Measurements from ENCODE around the gene LRMDA. TPM values are rescaled to one million over a fixed set of nuclear protein-coding genes. Genes with fewer than 3 reads are reported as not detected.
A peak's percentile ranks its signal among the peaks of the same experiment; 100 is the strongest.

The LRMDA gene
- total RNA-seq, 1 experiment from 2014 or later: 0.24 TPM

DNA sequence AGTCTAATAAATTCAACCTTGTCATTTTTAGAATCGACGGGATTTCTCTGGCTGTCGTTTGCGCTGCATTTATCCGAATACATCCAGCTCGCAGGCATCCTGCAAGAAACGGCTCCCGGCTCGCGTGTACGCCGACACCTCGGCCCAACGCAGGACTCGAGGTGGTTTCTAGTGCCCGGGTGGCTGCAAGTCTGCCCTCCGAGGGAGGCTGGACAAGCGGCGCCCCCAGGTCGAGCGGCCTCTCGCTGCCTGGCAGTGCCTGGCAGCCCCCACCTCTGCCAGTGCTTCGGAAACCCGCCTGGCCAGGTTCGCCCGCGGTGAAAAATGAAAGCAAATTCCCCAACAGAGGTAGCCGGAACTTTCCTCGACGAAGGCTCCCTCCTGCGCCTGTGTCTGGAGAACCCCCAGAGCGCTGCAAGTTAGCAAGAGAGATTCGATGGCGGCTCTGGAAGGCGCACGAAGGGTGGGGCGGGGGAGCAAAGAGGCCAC, 24.2 kb upstream of the LRMDA start:
- peaks cover 3% of the 10 kb centered on the region; the same call in 1 of the 2 replicates for H3K4me1 ChIP-seq
- no peaks in the 10 kb centered on the region for H3K9me3 ChIP-seq (replicated peaks)
- H3K36me3 ChIP-seq: no peaks in the 10 kb centered on the region
- no peak overlapping the region for H3K4me3 ChIP-seq
- no peak overlapping the region for H3K27ac ChIP-seq
- H3K27me3 ChIP-seq: no peaks in the 10 kb centered on the region
- no peak for DNase-seq

DNA sequence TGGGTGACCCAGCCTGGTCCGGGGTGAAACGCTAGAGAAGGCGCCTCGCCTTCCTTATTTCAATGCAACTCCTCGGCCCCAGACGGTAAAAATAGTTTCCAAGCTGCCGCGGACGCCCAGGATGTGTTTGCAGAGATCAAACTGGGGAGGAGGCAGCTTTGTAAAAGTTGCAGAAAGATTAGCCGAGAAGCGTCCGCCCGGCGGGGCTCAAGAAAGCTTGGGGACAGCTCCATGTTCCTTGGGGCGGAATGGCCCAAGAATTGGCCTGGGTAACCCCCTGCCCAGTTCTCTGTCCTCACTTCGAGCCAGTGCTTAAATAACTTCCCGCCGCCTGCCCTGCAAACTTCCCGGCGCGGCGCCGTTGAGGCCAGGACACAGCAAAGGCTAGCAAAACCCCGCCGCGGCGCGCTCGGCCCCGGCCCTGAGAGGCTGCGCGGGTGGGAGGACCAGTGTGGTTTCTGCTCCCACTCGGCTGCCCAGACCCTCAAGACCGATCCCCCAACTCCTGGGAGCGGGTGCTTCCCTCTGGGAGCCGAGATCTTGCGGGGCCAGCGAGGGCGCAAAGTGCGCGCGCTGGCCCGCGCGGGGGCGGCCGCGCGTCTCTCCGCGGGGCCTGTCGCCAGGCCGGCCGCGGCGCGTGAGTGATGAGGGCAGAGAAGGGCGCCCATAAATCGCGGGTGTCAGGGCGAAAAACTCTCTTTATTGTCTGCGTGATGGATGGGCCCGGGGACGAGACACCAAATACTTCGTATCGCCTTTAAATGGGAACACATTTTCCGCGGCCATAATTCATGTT, 23.5 kb upstream of the LRMDA start:
- H3K27me3 ChIP-seq: no peaks in the 10 kb centered on the region
- no peak overlapping the region for H3K27ac ChIP-seq
- H3K4me3 ChIP-seq: no peak overlapping the region
- peaks cover 3% of the 10 kb centered on the region; the same call in 1 of the 2 replicates for H3K4me1 ChIP-seq
- no peak for DNase-seq
- no peaks in the 10 kb centered on the region for H3K9me3 ChIP-seq (replicated peaks)
- H3K36me3 ChIP-seq: no peaks in the 10 kb centered on the region

DNA sequence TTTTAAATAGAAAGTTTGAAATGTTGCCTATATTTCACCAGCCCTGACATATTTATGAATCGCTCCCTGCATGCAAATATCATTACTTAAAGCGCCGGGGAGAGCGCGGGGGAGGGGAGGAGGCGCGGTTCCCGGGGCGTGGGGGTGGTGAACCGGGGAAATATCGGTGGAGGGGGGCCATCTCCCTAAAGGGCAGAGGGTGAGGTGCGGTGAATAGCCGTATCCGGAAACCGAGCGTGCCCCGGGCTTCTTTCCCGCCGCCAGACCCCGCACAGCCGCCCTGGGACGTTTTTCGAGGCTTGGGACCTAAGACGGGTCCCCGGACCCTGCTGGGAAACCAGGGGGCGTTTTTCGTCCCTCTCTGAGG, 22.9 kb upstream of the LRMDA start:
- peaks cover under 1% of the 10 kb centered on the region; the same call in 1 of the 2 replicates for H3K4me1 ChIP-seq
- H3K27me3 ChIP-seq: no peaks in the 10 kb centered on the region
- no peaks in the 10 kb centered on the region for H3K9me3 ChIP-seq (replicated peaks)
- peak overlapping the region; percentile 73 for H3K4me3 ChIP-seq
- H3K36me3 ChIP-seq: no peaks in the 10 kb centered on the region
- no peak overlapping the region for H3K27ac ChIP-seq
- no peak for DNase-seq

DNA sequence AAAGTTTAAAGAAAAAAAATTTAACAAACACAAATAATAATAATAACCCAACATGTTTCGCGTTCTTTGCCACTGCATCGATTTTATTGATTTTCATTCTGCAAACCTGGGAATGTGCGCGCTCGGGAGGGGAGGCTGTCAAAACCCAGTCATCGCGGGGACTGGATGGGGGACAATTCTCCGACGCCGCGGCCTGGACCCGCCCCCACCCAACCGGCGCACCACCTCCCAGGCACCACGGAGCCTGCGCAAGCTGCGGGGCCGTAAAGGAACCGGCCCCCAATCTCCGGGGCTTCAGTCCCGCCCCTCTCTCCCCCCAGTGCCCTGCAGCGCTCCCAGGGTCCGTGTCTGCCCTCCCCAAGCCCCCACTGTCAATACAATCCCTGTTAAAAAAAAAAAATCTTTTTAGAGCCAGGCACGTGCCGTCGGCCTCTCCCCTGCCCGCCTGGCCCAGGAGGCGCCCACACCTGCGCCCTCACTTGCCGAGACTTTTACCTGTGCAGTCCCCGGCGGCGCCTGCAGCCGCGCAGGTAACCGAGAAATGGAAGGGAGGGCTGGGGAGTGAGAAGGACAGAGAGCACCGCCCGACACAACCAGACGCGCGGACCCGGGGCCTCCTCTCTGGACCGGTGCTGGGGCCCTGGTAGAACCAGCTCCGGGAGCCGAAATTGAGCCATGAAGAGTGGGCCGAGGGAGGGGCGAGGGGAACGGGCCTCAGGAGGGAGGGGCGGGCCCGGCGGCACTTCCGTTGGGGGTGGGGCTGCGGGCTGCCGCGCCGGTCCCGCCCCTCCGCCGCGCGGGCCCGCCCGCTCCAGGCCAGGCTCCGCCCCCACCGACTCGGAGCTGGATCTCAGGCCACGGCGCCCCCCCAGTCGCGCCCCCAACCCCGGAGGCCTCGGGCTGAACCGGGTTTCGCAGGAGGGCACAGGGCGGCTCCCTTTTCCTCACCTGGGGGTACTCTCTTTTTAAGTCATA, 22.2 kb upstream of the LRMDA start:
- peak overlapping the region; percentile 73 for H3K4me3 ChIP-seq
- no peaks in the 10 kb centered on the region for H3K36me3 ChIP-seq
- no peaks in the 10 kb centered on the region for H3K9me3 ChIP-seq (replicated peaks)
- no peaks in the 10 kb centered on the region for H3K27me3 ChIP-seq
- no peak overlapping the region for H3K27ac ChIP-seq
- H3K4me1 ChIP-seq: no peaks in the 10 kb centered on the region
- DNase-seq: peak; percentile 52 to 68

DNA sequence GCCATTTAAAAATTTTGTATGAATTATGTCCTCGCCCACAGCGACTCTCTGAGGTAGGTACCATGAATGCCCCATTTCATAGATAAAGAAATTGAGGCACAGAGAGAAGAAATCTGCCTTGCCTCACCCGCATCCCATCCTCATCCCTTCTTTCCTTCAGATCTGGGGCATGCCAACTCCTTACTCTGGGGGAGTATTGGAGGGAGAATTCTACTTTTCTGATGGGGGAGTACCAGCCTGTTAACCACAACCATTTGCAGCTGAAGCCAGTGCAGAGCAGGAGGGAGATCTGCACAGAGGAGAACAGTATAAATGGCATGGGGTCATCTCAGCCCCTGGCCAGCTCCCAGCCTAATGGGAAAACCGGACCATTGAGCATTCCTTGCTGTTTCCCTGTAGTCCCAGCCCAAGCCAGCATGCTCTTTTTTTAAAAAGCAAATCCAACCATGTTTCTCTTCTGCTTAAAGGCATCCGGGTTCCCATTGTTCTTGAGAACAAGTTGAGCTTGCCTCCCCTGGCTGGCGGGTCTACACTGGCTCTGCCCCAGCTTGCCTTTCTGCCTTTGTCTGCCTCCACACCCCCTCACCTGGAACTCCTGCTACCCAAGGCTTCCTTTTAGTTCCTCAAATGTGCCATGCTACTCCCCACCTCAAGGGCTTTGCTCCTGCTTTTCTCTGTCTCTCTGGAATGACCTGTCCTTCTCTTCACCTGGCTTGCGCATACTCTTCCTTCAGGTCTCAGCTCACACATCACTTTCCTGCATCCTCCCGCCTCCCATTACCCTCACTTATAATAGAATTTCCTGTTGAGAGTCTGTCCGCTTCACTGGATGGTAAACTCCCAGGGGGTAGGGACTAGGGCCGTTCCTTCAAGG, 21.1 kb upstream of the LRMDA start:
- no peaks in the 10 kb centered on the region for H3K4me1 ChIP-seq
- H3K9me3 ChIP-seq (replicated peaks): no peaks in the 10 kb centered on the region
- H3K27ac ChIP-seq: no peak overlapping the region
- no peaks in the 10 kb centered on the region for H3K27me3 ChIP-seq
- H3K36me3 ChIP-seq: no peaks in the 10 kb centered on the region
- no peak overlapping the region for H3K4me3 ChIP-seq
- DNase-seq: no peak

DNA sequence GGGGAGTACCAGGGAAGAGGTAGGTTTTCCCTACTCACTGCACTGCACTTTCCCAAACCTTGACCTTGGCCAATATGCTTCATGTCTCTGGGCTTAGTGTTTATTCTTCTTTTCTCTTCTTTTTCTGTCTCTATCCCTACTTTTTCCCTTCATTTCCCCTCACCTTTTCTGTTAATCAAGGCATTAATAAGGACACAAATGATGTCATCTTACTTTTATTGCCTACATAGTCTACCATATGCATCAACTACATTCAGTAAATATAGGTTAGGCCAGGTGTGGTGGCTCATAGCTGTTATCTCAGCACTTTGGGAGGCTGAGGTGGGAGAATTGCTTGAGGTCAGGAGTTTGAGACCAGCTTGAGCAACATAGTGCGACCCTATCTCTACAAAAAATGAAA, 16.9 kb upstream of the LRMDA start:
- Histone ChIP-seq H3K4me1 (no peaks in the 10 kb centered on the region), H3K9me3 (replicated peaks) (no peaks in the 10 kb centered on the region), H3K27me3 (no peaks in the 10 kb centered on the region), H3K4me3 (no peak overlapping the region), H3K36me3 (no peaks in the 10 kb centered on the region), H3K27ac (no peak overlapping the region)
- no peak for DNase-seq

DNA sequence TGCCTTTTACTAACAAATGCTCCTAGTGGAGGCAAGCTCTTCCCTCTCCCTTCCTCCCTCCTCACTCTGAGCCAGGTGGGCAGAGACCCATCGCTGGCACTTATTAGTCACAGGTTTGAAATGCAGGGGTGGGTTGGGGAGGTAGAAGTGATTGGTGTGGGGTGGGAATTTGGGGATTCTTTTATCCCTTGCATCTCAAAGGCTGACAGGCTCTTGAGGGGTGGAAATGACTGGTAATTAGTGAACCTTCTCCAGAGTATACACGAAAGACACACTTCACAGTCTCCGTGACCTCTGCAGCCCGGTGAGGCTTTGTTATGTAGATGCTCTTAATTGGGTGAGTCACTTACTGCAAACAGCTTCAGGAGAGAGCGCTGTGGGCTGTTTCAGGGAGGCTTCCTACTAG, 13.9 kb upstream of the LRMDA start:
- H3K9me3 ChIP-seq (replicated peaks): no peaks in the 10 kb centered on the region
- H3K4me1 ChIP-seq: no peaks in the 10 kb centered on the region
- no peaks in the 10 kb centered on the region for H3K36me3 ChIP-seq
- H3K27ac ChIP-seq: no peak overlapping the region
- H3K4me3 ChIP-seq: no peak overlapping the region
- DNase-seq: no peak
- H3K27me3 ChIP-seq: no peaks in the 10 kb centered on the region

DNA sequence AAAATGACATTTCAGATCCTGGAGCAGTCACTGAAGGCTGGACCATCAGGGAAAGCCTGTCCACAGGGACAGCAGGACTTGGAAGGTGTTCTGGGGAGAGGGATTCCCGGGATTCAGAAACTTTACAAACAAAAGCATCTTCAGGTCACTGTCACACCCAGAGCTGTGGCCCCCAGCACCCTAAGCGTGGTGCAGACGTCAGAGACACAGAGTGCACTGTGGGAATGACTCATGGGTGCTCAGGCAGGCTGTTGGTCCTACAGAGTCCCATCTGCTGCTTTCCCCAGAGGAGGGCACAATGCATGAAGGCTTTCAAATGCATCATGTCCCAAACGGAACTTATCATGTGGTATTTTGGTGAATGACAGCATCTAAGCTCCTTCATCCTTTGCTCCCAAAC, 13.1 kb upstream of the LRMDA start:
- Histone ChIP-seq H3K9me3 (replicated peaks) (no peaks in the 10 kb centered on the region), H3K27me3 (no peaks in the 10 kb centered on the region), H3K4me1 (no peaks in the 10 kb centered on the region), H3K27ac (no peak overlapping the region), H3K4me3 (no peak overlapping the region), H3K36me3 (no peaks in the 10 kb centered on the region)
- no peak for DNase-seq

DNA sequence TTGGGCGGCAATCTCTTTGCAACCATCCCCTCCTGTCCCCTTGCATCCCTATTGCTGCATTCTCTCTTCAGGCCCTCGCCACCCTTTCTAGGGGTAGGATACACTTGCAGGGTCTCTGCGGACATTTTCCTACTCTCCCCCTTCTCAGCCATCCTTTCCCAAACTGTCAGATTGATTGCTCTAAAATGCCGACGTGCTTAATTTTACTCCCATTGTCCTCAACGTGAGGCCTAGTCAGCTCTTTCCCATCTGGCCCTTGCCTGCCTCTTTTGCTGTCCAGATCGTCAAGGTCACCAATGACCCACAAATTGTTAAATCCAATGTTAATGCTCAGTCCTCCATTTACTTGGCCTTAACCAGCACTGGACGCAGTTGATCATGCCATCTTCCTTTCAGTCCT, 12.7 kb upstream of the LRMDA start:
- Histone ChIP-seq H3K4me1 (no peaks in the 10 kb centered on the region), H3K36me3 (no peaks in the 10 kb centered on the region), H3K9me3 (replicated peaks) (no peaks in the 10 kb centered on the region), H3K4me3 (no peak overlapping the region), H3K27ac (no peak overlapping the region), H3K27me3 (no peaks in the 10 kb centered on the region)
- DNase-seq: no peak

DNA sequence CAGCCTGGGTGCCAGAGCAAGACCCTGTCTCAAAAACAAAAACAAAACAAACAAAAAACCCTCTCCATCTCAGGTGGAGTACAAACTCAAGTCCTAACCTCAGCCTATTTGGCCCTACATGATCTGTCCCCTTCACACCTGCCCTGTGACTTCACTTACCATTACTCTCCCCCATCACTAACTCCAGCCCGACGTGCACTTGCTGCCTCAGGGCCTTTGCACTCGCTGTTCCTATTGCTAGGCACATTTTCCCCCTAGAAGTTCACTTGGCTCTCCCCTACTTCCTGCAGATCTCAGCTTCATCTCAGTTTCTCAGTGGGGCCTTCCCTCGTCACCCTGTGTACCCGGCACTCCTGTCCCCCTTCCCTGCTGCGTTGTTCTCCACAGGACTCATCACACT, 8.5 kb upstream of the LRMDA start:
- H3K27ac ChIP-seq: no peak overlapping the region
- no peak overlapping the region for H3K4me3 ChIP-seq
- H3K27me3 ChIP-seq: no peaks in the 10 kb centered on the region
- H3K36me3 ChIP-seq: no peaks in the 10 kb centered on the region
- no peaks in the 10 kb centered on the region for H3K9me3 ChIP-seq (replicated peaks)
- no peak for DNase-seq
- H3K4me1 ChIP-seq: no peaks in the 10 kb centered on the region

DNA sequence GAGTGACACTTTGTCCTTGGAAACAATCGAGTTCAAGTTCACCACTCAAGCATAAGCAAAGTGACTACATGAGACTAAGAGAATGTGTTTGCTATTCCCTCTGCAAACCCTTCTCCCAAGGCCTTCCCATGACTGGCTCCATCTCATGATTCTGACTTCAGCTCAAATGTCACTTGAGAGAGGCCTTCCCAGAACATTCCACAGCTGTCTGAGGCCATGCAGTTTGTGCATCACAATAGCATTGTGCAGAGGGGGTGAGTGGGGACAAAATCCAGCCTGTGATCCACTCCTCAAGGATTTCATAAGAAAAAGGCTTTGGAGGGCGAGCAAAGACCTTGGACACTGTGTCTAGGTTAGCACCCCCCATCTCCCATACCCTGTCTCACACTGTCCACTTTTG, 6.9 kb upstream of the LRMDA start:
- Histone ChIP-seq H3K36me3 (no peaks in the 10 kb centered on the region), H3K4me1 (peaks cover 2% of the 10 kb centered on the region; the same call in 1 of the 2 replicates), H3K27me3 (no peaks in the 10 kb centered on the region), H3K9me3 (replicated peaks) (no peaks in the 10 kb centered on the region), H3K4me3 (no peak overlapping the region), H3K27ac (no peak overlapping the region)
- DNase-seq: no peak

DNA sequence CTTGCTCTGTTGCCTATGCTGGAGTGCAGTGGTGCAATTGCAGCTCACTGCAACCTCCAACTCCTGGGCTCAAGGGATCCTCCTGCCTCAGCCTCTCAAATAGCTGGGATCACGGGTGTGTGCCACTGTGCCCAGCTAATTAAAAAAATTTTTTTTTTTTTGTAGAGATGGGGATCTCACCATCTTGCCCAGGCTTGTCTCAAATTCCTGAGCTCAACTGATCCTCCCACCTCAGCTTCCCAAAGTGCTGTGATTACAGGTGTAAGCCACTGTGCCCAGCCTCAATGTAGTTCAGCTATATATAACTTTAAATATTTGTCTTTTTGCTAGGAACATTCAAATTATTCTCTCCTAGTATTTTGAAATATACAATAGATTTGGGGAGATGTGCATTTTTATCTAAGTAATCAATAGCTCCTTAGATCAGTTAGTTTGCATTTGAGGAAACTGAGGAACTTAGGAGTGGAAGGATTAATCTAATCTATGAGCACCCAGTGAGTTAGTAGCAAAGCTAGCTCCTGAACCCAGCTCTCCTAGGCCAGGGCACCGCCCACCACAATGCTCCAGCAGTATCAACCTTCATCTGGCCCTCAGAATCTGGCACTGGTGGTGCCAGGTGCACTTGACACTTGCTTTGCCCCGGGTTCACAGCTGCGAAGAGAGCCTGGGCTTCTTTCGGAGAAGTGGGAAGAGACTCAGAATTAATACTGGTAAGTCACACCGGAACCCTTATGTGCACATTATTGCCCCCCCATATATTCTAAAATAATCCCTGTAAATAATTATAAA, 5.9 kb upstream of the LRMDA start:
- Histone ChIP-seq H3K27ac (no peak overlapping the region), H3K4me1 (peaks cover 9% of the 10 kb centered on the region), H3K36me3 (no peaks in the 10 kb centered on the region), H3K4me3 (no peak overlapping the region), H3K27me3 (no peaks in the 10 kb centered on the region), H3K9me3 (replicated peaks) (no peaks in the 10 kb centered on the region)
- DNase-seq: no peak

DNA sequence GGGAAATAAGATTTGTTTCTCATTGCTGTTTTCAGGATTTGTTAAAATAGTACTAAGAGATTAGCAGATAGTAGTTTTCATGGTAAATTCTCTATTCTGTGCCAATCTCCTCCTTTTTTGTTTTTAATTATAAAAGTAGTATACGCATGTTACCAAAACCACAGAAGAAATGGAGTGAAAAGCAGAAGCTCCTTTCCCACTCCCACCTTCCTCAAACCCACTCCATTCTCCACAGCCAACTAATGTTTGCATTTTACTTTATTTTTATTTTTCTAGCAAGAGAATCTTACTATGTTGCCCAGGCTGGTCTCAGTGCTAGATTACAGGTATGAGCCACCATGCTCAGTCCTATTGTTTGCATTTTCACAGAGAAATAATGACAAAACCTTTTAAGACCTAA, 4.5 kb upstream of the LRMDA start:
- peaks cover 10% of the 10 kb centered on the region for H3K4me1 ChIP-seq
- H3K9me3 ChIP-seq (replicated peaks): no peaks in the 10 kb centered on the region
- no peaks in the 10 kb centered on the region for H3K27me3 ChIP-seq
- H3K27ac ChIP-seq: no peak overlapping the region
- no peaks in the 10 kb centered on the region for H3K36me3 ChIP-seq
- H3K4me3 ChIP-seq: no peak overlapping the region
- no peak for DNase-seq

DNA sequence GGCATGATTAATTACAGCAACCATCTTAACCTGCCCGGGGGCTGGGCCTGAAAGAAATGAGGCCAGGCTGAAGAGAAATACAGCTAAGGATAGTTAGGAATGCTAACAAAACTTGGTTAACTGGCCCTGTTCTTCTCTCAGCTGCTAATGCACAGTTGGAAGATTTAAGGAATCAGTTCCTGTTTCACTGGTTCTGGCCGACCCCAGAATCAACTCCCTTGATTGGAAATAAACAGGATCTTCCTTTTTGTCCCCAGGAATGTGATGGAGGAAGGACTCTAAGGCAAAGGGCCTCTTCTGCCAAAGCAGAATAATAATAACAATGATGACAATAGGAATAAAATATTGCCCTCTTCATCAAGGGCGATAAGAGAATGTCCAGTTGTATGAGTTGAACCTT, 3.5 kb upstream of the LRMDA start:
- Histone ChIP-seq H3K27ac (no peak overlapping the region), H3K4me1 (peaks cover 10% of the 10 kb centered on the region), H3K36me3 (no peaks in the 10 kb centered on the region), H3K4me3 (no peak overlapping the region), H3K27me3 (no peaks in the 10 kb centered on the region), H3K9me3 (replicated peaks) (no peaks in the 10 kb centered on the region)
- DNase-seq: no peak

All from SJCRH30 (cell line).